Measurements from ENCODE around the gene KIFC3. TPM values are rescaled to one million over a fixed set of nuclear protein-coding genes. Genes with fewer than 3 reads are reported as not detected.

The KIFC3 gene
- total RNA-seq, 1 donor from 2014 or later = 96.9 TPM

GRCh38 chr16:57846078-57846697 is 43.9 kb upstream of the KIFC3 start:
- TF ChIP-seq, protein P1, sequence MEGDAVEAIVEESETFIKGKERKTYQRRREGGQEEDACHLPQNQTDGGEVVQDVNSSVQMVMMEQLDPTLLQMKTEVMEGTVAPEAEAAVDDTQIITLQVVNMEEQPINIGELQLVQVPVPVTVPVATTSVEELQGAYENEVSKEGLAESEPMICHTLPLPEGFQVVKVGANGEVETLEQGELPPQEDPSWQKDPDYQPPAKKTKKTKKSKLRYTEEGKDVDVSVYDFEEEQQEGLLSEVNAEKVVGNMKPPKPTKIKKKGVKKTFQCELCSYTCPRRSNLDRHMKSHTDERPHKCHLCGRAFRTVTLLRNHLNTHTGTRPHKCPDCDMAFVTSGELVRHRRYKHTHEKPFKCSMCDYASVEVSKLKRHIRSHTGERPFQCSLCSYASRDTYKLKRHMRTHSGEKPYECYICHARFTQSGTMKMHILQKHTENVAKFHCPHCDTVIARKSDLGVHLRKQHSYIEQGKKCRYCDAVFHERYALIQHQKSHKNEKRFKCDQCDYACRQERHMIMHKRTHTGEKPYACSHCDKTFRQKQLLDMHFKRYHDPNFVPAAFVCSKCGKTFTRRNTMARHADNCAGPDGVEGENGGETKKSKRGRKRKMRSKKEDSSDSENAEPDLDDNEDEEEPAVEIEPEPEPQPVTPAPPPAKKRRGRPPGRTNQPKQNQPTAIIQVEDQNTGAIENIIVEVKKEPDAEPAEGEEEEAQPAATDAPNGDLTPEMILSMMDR (IDR thresholded peaks at IDR 0.05; ENCODE audit: insufficient read depth, low read depth, low read length) = no peak
- no peak for TF ChIP-seq EZH2 (IDR thresholded peaks at IDR 0.05; ENCODE audit: insufficient read depth, low read length)
- H3K36me3 ChIP-seq (ENCODE audit: insufficient read depth, low read length) = no peaks in the 10 kb centered on the region
- no peak overlapping the region for H3K4me3 ChIP-seq (ENCODE audit: insufficient read depth, low read depth, low read length)
- H3K27ac ChIP-seq (ENCODE audit: low read depth, low read length) = no peak overlapping the region
- H3K4me1 ChIP-seq (ENCODE audit: insufficient read depth, low read length) = peaks cover 9% of the 10 kb centered on the region
- H2AFZ ChIP-seq (ENCODE audit: low read depth, low read length) = no peak overlapping the region
- H3K9me3 Mint-ChIP-seq (ENCODE audit: unreplicated experiment) = no peaks in the 10 kb centered on the region
- DNase-seq (ENCODE audit: low read depth) (no peak), FAIRE-seq (no peak)
- H3K9me3 ChIP-seq (ENCODE audit: insufficient read depth, low read depth, low read length) = no peaks in the 10 kb centered on the region
- H3K27me3 Mint-ChIP-seq (ENCODE audit: low read depth, unreplicated experiment) = no peaks in the 10 kb centered on the region
- H3K36me3 Mint-ChIP-seq (ENCODE audit: low read depth, unreplicated experiment) = no peaks in the 10 kb centered on the region
- no peaks in the 10 kb centered on the region for H3K79me2 ChIP-seq (ENCODE audit: insufficient read depth, low read length)
- H3K27me3 ChIP-seq (ENCODE audit: insufficient read depth, low read length) = no peaks in the 10 kb centered on the region
- H3K27ac Mint-ChIP-seq (ENCODE audit: unreplicated experiment) = peak overlapping the region; percentile 3
- H3K9ac ChIP-seq (ENCODE audit: low read length) = no peak overlapping the region
- H3K4me3 Mint-ChIP-seq (ENCODE audit: unreplicated experiment) = no peak overlapping the region
- H4K20me1 ChIP-seq (ENCODE audit: insufficient read depth, low read length) = no peaks in the 10 kb centered on the region
- peaks cover 29% of the 10 kb centered on the region for H3K4me1 Mint-ChIP-seq (ENCODE audit: low read depth, unreplicated experiment)
- H3K4me2 ChIP-seq (ENCODE audit: low read length) = no peak overlapping the region

DNA sequence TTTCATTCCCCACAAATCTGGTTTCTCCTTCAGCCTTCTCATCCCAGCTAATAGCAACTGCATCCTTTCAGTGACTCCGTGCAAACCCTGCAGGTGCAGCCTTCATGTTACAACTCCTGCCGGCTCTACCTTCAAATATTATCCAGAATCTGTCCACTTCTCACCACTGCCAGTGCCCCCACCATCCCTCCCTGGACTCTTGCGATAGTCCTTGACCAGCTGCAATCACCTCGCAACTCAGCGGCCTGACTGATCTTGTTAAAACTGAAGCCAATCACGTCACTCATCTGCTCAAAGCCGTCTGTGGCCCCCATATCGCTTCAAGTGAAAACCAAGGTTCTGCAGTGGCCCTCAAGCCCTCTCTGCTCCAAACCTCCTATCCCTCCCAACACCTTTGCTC is 42.8 kb upstream of the KIFC3 start:
- Histone ChIP-seq H3K36me3 (ENCODE audit: insufficient read depth, low read length) (no peaks in the 10 kb centered on the region), H3K9me3 (ENCODE audit: insufficient read depth, low read depth, low read length) (no peaks in the 10 kb centered on the region), H3K9ac (ENCODE audit: low read length) (no peak overlapping the region), H3K27ac (ENCODE audit: low read depth, low read length) (no peak overlapping the region), H2AFZ (ENCODE audit: low read depth, low read length) (no peak overlapping the region), H3K4me1 (ENCODE audit: insufficient read depth, low read length) (peaks cover 9% of the 10 kb centered on the region), H3K79me2 (ENCODE audit: insufficient read depth, low read length) (no peaks in the 10 kb centered on the region), H3K27me3 (ENCODE audit: insufficient read depth, low read length) (no peaks in the 10 kb centered on the region), H4K20me1 (ENCODE audit: insufficient read depth, low read length) (no peaks in the 10 kb centered on the region), H3K4me3 (ENCODE audit: insufficient read depth, low read depth, low read length) (no peak overlapping the region), H3K4me2 (ENCODE audit: low read length) (no peak overlapping the region)
- peaks cover 29% of the 10 kb centered on the region for H3K4me1 Mint-ChIP-seq (ENCODE audit: low read depth, unreplicated experiment)
- DNase-seq (ENCODE audit: low read depth) (no peak), FAIRE-seq (no peak)
- H3K27me3 Mint-ChIP-seq (ENCODE audit: low read depth, unreplicated experiment) = no peaks in the 10 kb centered on the region
- no peak overlapping the region for H3K4me3 Mint-ChIP-seq (ENCODE audit: unreplicated experiment)
- H3K27ac Mint-ChIP-seq (ENCODE audit: unreplicated experiment) = peak overlapping the region; percentile 37
- no peaks in the 10 kb centered on the region for H3K36me3 Mint-ChIP-seq (ENCODE audit: low read depth, unreplicated experiment)
- no peak for TF ChIP-seq EZH2 (IDR thresholded peaks at IDR 0.05; ENCODE audit: insufficient read depth, low read length)
- TF ChIP-seq, protein P1 (IDR thresholded peaks at IDR 0.05; ENCODE audit: insufficient read depth, low read depth, low read length) = no peak
- H3K9me3 Mint-ChIP-seq (ENCODE audit: unreplicated experiment) = no peaks in the 10 kb centered on the region

- no peaks in the 10 kb centered on the region for H3K27me3 Mint-ChIP-seq (ENCODE audit: low read depth, unreplicated experiment)
- no peaks in the 10 kb centered on the region for H3K36me3 ChIP-seq (ENCODE audit: insufficient read depth, low read length)
- peaks cover 9% of the 10 kb centered on the region for H3K4me1 ChIP-seq (ENCODE audit: insufficient read depth, low read length)
- no peak overlapping the region for H2AFZ ChIP-seq (ENCODE audit: low read depth, low read length)
- no peak overlapping the region for H3K4me3 Mint-ChIP-seq (ENCODE audit: unreplicated experiment)
- peak overlapping the region; percentile 34 for H3K27ac Mint-ChIP-seq (ENCODE audit: unreplicated experiment)
- H4K20me1 ChIP-seq (ENCODE audit: insufficient read depth, low read length) = no peaks in the 10 kb centered on the region
- no peaks in the 10 kb centered on the region for H3K9me3 ChIP-seq (ENCODE audit: insufficient read depth, low read depth, low read length)
- no peak overlapping the region for H3K9ac ChIP-seq (ENCODE audit: low read length)
- no peaks in the 10 kb centered on the region for H3K79me2 ChIP-seq (ENCODE audit: insufficient read depth, low read length)
- no peaks in the 10 kb centered on the region for H3K36me3 Mint-ChIP-seq (ENCODE audit: low read depth, unreplicated experiment)
- TF ChIP-seq, protein P1 (IDR thresholded peaks at IDR 0.05; ENCODE audit: insufficient read depth, low read depth, low read length) = no peak
- TF ChIP-seq EZH2 (IDR thresholded peaks at IDR 0.05; ENCODE audit: insufficient read depth, low read length) = no peak
- H3K27me3 ChIP-seq (ENCODE audit: insufficient read depth, low read length) = no peaks in the 10 kb centered on the region
- peaks cover 29% of the 10 kb centered on the region for H3K4me1 Mint-ChIP-seq (ENCODE audit: low read depth, unreplicated experiment)
- FAIRE-seq = no peak
- no peaks in the 10 kb centered on the region for H3K9me3 Mint-ChIP-seq (ENCODE audit: unreplicated experiment)
- no peak overlapping the region for H3K27ac ChIP-seq (ENCODE audit: low read depth, low read length)
- DNase-seq (ENCODE audit: low read depth) = no peak
- no peak overlapping the region for H3K4me3 ChIP-seq (ENCODE audit: insufficient read depth, low read depth, low read length)
- H3K4me2 ChIP-seq (ENCODE audit: low read length) = no peak overlapping the region
Observed at GRCh38 chr16:57844416-57845030, 42.2 kb upstream of the KIFC3 start.
